K562 (cell line): Measurements from ENCODE around the gene B3GNT4. TPM values are rescaled to one million over a fixed set of nuclear protein-coding genes. Genes with fewer than 3 reads are reported as not detected.

Experiments used
- ATF1 ChIP-seq, 2 experiments: fragments of 450-650 bp in 1 of 2; IDR thresholded peaks; 2 replicates each; pipeline ENCODE4 v1.6.1; 2016; ENCODE audit warnings: missing compliant biosample characterization in 1 of 2, missing genetic modification characterization in 1 of 2
- CREB3 ChIP-seq: fragments of 450-650 bp; conservative IDR thresholded peaks from 2 replicates; pipeline ENCODE4 v1.6.1; 2016; ENCODE audit warnings: missing genetic modification characterization, low read depth, mild to moderate bottlenecking, missing compliant biosample characterization, moderate library complexity
- CXXC5 ChIP-seq: fragments of 250-450 bp; sonication (Bioruptor Pico); IDR thresholded peaks from 2 replicates; pipeline ENCODE4 v1.8.0; 2022; ENCODE audit warnings: inconsistent platforms, mild to moderate bottlenecking, moderate library complexity
- EP400 ChIP-seq: fragments of 450-650 bp; IDR thresholded peaks from 2 replicates; pipeline ENCODE4 v1.6.1; 2017; ENCODE audit warnings: antibody characterized with exemption, mild to moderate bottlenecking, moderate library complexity
- FOXP1 ChIP-seq: sonication (generic); formaldehyde crosslinking; IDR thresholded peaks from 2 replicates; pipeline ENCODE4 v1.8.0; 2022; ENCODE audit warnings: mild to moderate bottlenecking, missing genetic modification reagents
- KAT7 ChIP-seq: sonication (generic); formaldehyde crosslinking; IDR thresholded peaks from 2 replicates; pipeline ENCODE4 v1.8.0; 2022; ENCODE audit warnings: missing genetic modification reagents, mild to moderate bottlenecking, borderline replicate concordance
- KAT8 ChIP-seq: fragments of 450-650 bp; IDR thresholded peaks from 2 replicates; pipeline ENCODE4 v1.6.1; 2016; ENCODE audit warnings: low read depth, mild to moderate bottlenecking
- MBD2 ChIP-seq: sonication (generic); IDR thresholded peaks from 2 replicates; pipeline ENCODE4 v1.6.1; 2016; ENCODE audit warnings: low read depth, borderline replicate concordance
- PCBP2 ChIP-seq: fragments of 200-400 bp; formaldehyde crosslinking; IDR thresholded peaks from 2 replicates; pipeline ENCODE4 v1.6.1; 2018; ENCODE audit warnings: low read length, low read depth, mild to moderate bottlenecking, moderate library complexity; ENCODE audit not compliant: poor library complexity, severe bottlenecking
- RBM15 ChIP-seq: fragments of 200-400 bp; formaldehyde crosslinking; IDR thresholded peaks from 2 replicates; pipeline ENCODE4 v1.6.1; 2018; ENCODE audit warnings: mild to moderate bottlenecking, low read length, moderate library complexity; ENCODE audit not compliant: insufficient read depth
- SIN3A ChIP-seq, 2 experiments: fragments of 150-350 bp in 1 of 2; IDR thresholded peaks; 2 replicates each; pipeline ENCODE4 v1.6.1; 2011 to 2016; ENCODE audit warnings: borderline replicate concordance in 2 of 2, low read depth in 2 of 2, low read length in 2 of 2, mild to moderate bottlenecking in 2 of 2, moderate library complexity in 2 of 2; ENCODE audit not compliant: control insufficient read depth in 1 of 2
- STAT5B ChIP-seq: fragments of 250-450 bp; sonication (Bioruptor Pico); IDR thresholded peaks from 2 replicates; pipeline ENCODE4 v1.8.0; 2021; ENCODE audit warnings: mild to moderate bottlenecking, inconsistent platforms
- ZBTB17 ChIP-seq: fragments of 450-650 bp; formaldehyde crosslinking; IDR thresholded peaks from 2 replicates; pipeline ENCODE4 v1.4.0; 2020; ENCODE audit warnings: mild to moderate bottlenecking
- ZEB2 ChIP-seq: fragments of 450-650 bp; IDR thresholded peaks from 2 replicates; pipeline ENCODE4 v1.6.1; 2016
- ZNF197 ChIP-seq: fragments of 200-800 bp; sonication (Bioruptor generic); IDR thresholded peaks from 2 replicates; pipeline ENCODE4 v1.6.1; 2016; ENCODE audit warnings: low read depth, missing genetic modification characterization, missing compliant biosample characterization
- ZNF280A ChIP-seq: fragments of 450-650 bp; IDR thresholded peaks from 2 replicates; pipeline ENCODE4 v1.6.1; 2018; ENCODE audit warnings: mild to moderate bottlenecking, low read depth; ENCODE audit not compliant: partially characterized antibody
- polyA plus RNA-seq, 8 experiments: library from polyadenylated mRNA; depleted of rRNA in 4 of 8; stranded (reverse) in 5 of 8; unstranded in 3 of 8; fragments of >200 nt; fragmentation: Nextera tagmentation in 2 of 8; fragmentation: Illumina TruSeq in 1 of 8; extraction: Ambion mirVana in 2 of 8; extraction: Trizol in 1 of 8; gene quantifications; 2 replicates each; pipeline versions ENCODE4 v1.2.1 to v1.2.3, GENCODE V29; 2011 to 2014; ENCODE audit warnings: inconsistent platforms in 1 of 8, missing spikeins in 1 of 8
- total RNA-seq, 7 experiments: library from RNA; depleted of rRNA in 6 of 7; stranded (reverse); fragments of >200 nt in 6 of 7; fragmentation: Illumina TruSeq in 2 of 7; extraction: Trizol in 2 of 7; gene quantifications; 2 replicates each; pipeline versions ENCODE4 v1.2.1 to v1.2.3, GENCODE V29; 2011 to 2021; ENCODE audit warnings: low replicate concordance in 1 of 7
- TF ChIP-seq, protein P1 (sequence below), 2 experiments: fragments of 450-650 bp; conservative IDR thresholded peaks; 2 replicates each; pipeline ENCODE4 v1.6.1; 2017; ENCODE audit warnings: mild to moderate bottlenecking in 2 of 2, moderate library complexity in 2 of 2
- TF ChIP-seq, protein P2 (sequence below): fragments of 250-450 bp; sonication (Bioruptor Pico); IDR thresholded peaks from 2 replicates; pipeline ENCODE4 v1.8.0; 2022; ENCODE audit warnings: inconsistent platforms
- TF ChIP-seq, protein P3 (sequence below): sonication (generic); formaldehyde crosslinking; IDR thresholded peaks from 2 replicates; pipeline ENCODE4 v1.8.0; 2022; ENCODE audit warnings: mild to moderate bottlenecking, missing genetic modification reagents, borderline replicate concordance

Gene B3GNT4
- total and polyA plus RNA-seq, 9 of the 15 experiments (the other 6 are each of a cell fraction or from before 2014, with no cell fraction given) = 0.17 to 3.2 (median 1.3) TPM

- TF ChIP-seq, protein P1, sequence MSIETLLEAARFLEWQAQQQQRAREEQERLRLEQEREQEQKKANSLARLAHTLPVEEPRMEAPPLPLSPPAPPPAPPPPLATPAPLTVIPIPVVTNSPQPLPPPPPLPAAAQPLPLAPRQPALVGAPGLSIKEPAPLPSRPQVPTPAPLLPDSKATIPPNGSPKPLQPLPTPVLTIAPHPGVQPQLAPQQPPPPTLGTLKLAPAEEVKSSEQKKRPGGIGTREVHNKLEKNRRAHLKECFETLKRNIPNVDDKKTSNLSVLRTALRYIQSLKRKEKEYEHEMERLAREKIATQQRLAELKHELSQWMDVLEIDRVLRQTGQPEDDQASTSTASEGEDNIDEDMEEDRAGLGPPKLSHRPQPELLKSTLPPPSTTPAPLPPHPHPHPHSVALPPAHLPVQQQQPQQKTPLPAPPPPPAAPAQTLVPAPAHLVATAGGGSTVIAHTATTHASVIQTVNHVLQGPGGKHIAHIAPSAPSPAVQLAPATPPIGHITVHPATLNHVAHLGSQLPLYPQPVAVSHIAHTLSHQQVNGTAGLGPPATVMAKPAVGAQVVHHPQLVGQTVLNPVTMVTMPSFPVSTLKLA (conservative IDR thresholded peaks at IDR 0.05) = peak; percentile 16 to 89
- TF ChIP-seq KAT8 (no peak), KAT7 (0 out of 2 replicates have a peak, but pooled peaks have one; percentile 50), SIN3A (IDR thresholded peaks at IDR 0.05; ENCODE audit: borderline replicate concordance in 2 of 2, control insufficient read depth in 1 of 2, low read depth in 2 of 2, low read length in 2 of 2) (peak; percentile 71 to 80; a peak in 2 of 4 replicates), EP400 (peak; percentile 93), CXXC5 (CRISPR knock-in tag) (peak; percentile 81), CREB3 (tag) (no peak), PCBP2 (no peak), ZNF197 (CRISPR knock-in tag) (no peak), STAT5B (CRISPR knock-in tag) (no peak), RBM15 (no peak), ZBTB17 (CRISPR knock-in tag) (peak; percentile 50; the same call in 1 of the 2 replicates), ZEB2 (no peak), ATF1 (CRISPR knock-in tag; IDR thresholded peaks at IDR 0.05) (peak; percentile 70), ATF1 (tag; IDR thresholded peaks at IDR 0.05) (peak; percentile 98), ZNF280A (no peak), FOXP1 (CRISPR knock-in tag) (peak; percentile 52; the same call in 1 of the 2 replicates), MBD2 (peak; percentile 83)
- TF ChIP-seq, protein P2, sequence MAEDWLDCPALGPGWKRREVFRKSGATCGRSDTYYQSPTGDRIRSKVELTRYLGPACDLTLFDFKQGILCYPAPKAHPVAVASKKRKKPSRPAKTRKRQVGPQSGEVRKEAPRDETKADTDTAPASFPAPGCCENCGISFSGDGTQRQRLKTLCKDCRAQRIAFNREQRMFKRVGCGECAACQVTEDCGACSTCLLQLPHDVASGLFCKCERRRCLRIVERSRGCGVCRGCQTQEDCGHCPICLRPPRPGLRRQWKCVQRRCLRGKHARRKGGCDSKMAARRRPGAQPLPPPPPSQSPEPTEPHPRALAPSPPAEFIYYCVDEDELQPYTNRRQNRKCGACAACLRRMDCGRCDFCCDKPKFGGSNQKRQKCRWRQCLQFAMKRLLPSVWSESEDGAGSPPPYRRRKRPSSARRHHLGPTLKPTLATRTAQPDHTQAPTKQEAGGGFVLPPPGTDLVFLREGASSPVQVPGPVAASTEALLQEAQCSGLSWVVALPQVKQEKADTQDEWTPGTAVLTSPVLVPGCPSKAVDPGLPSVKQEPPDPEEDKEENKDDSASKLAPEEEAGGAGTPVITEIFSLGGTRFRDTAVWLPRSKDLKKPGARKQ = no peak
- TF ChIP-seq, protein P3, sequence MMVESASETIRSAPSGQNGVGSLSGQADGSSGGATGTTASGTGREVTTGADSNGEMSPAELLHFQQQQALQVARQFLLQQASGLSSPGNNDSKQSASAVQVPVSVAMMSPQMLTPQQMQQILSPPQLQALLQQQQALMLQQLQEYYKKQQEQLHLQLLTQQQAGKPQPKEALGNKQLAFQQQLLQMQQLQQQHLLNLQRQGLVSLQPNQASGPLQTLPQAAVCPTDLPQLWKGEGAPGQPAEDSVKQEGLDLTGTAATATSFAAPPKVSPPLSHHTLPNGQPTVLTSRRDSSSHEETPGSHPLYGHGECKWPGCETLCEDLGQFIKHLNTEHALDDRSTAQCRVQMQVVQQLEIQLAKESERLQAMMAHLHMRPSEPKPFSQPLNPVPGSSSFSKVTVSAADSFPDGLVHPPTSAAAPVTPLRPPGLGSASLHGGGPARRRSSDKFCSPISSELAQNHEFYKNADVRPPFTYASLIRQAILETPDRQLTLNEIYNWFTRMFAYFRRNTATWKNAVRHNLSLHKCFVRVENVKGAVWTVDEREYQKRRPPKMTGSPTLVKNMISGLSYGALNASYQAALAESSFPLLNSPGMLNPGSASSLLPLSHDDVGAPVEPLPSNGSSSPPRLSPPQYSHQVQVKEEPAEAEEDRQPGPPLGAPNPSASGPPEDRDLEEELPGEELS (CRISPR knock-in tag) = 0 out of 2 replicates have a peak, but pooled peaks have one; percentile 4
Measured at GRCh38 chr12:122225683-122226365, 22.3 kb downstream of the B3GNT4 start, which contains the start of gene DIABLO (continued).
